IMR-90 (cell line): ENCODE measurements around the gene PDXK. TPM values are rescaled to one million over a fixed set of nuclear protein-coding genes. Genes with fewer than 3 reads are reported as not detected.

Experiments used
- ATAC-seq: fragments of 200-7000 bp; cut with Tn5 transposase; 2 replicates; pipeline ENCODE4 v1.9.1; 2020; ENCODE audit warnings: low read depth, mild to moderate bottlenecking, moderate library complexity
- BruUV-seq: library from RNA; stranded (reverse); fragments of 400-500 nt; replicated peaks from 2 replicates; lab custom pipeline; 2021; lab: Mats Ljungman, UMichigan
- CTCF ChIA-PET: fragments of 300-600 bp; formaldehyde crosslinking; extraction: SDS; loops from one replicate; lab custom pipeline; 2021; ENCODE audit warnings: antibody characterized with exemption; lab: Yijun Ruan, JAX
- POLR2A ChIA-PET: fragments of 300-600 bp; sonication (Branson Sonifier 250); formaldehyde crosslinking; loops from one replicate; lab custom pipeline; 2022; ENCODE audit warnings: antibody characterized with exemption; ENCODE audit not compliant: unreplicated experiment; lab: Charles Lee
- DNase-seq: peaks from one replicate; pipeline ENCODE4 v3.0.0; 2013
- H2AFZ ChIP-seq: replicated peaks from 2 replicates; pipeline ENCODE3; 2013; ENCODE audit warnings: low read length, mild to moderate bottlenecking; ENCODE audit not compliant: poor library complexity
- H2AK5ac ChIP-seq: 2 replicates; pipeline ENCODE4 v1.6.1; 2013; ENCODE audit warnings: low read depth, low read length, inconsistent platforms
- H2AK9ac ChIP-seq: replicated peaks from 2 replicates; pipeline ENCODE3; 2013; ENCODE audit warnings: mild to moderate bottlenecking, low read depth, low read length, moderate library complexity; ENCODE audit not compliant: poor library complexity
- H2BK120ac ChIP-seq: 2 replicates; pipeline ENCODE4 v1.6.1; 2013; ENCODE audit warnings: low read depth, low read length, inconsistent platforms
- H2BK15ac ChIP-seq: 3 replicates; pipeline ENCODE4 v1.6.1; 2013; ENCODE audit warnings: low read depth, low read length, inconsistent platforms
- H2BK20ac ChIP-seq: 2 replicates; pipeline ENCODE4 v1.6.1; 2013; ENCODE audit warnings: low read depth, mild to moderate bottlenecking, inconsistent platforms, low read length, moderate library complexity
- H2BK5ac ChIP-seq: 2 replicates; pipeline ENCODE4 v1.6.1; 2013; ENCODE audit warnings: mild to moderate bottlenecking, low read depth, low read length, inconsistent platforms; ENCODE audit not compliant: poor library complexity, severe bottlenecking
- H3K14ac ChIP-seq: replicated peaks from 2 replicates; pipeline ENCODE4 v1.6.1; 2013; ENCODE audit warnings: low read depth, low read length, inconsistent platforms
- H3K18ac ChIP-seq: 2 replicates; pipeline ENCODE4 v1.6.1; 2013; ENCODE audit warnings: low read depth, low read length, control low read depth
- H3K23ac ChIP-seq: 2 replicates; pipeline ENCODE4 v1.6.1; 2013; ENCODE audit warnings: low read depth, low read length, inconsistent platforms
- H3K27ac ChIP-seq: 2 replicates; pipeline ENCODE4 v1.5.1; 2013; ENCODE audit warnings: mild to moderate bottlenecking, control low read depth, low read length; ENCODE audit not compliant: insufficient read depth
- H3K27me3 ChIP-seq: 2 replicates; pipeline ENCODE4 v1.6.1; 2013; ENCODE audit warnings: low read length; ENCODE audit not compliant: control insufficient read depth, insufficient read depth
- H3K36me3 ChIP-seq: 2 replicates; pipeline ENCODE4 v1.6.1; 2013; ENCODE audit warnings: low read length, mixed read lengths; ENCODE audit not compliant: control insufficient read depth, insufficient read depth
- H3K4ac ChIP-seq: 2 replicates; pipeline ENCODE4 v1.6.1; 2013; ENCODE audit warnings: low read depth, low read length, inconsistent platforms
- H3K4me1 ChIP-seq: 2 replicates; pipeline ENCODE4 v1.6.1; 2013; ENCODE audit warnings: low read length, mixed read lengths; ENCODE audit not compliant: control insufficient read depth, insufficient read depth
- H3K4me2 ChIP-seq: 2 replicates; pipeline ENCODE4 v1.6.1; 2013; ENCODE audit warnings: low read depth, mild to moderate bottlenecking, control low read depth, low read length, moderate library complexity
- H3K4me3 ChIP-seq: 2 replicates; pipeline ENCODE4 v1.5.1; 2013; ENCODE audit warnings: low read depth, mild to moderate bottlenecking, control low read depth, low read length, moderate library complexity; ENCODE audit not compliant: insufficient read depth
- H3K56ac ChIP-seq: 2 replicates; pipeline ENCODE4 v1.6.1; 2013; ENCODE audit warnings: low read length, inconsistent platforms; ENCODE audit not compliant: insufficient read depth; ENCODE audit errors: extremely low read depth
- H3K79me1 ChIP-seq, 2 experiments: 2 replicates each; pipeline ENCODE4 v1.6.1; 2013; ENCODE audit warnings: low read length in 2 of 2, inconsistent platforms in 1 of 2, low read depth in 1 of 2
- H3K9ac ChIP-seq: 2 replicates; pipeline ENCODE4 v1.6.1; 2013; ENCODE audit warnings: low read depth, low read length, control low read depth
- H3K9me1 ChIP-seq: 2 replicates; pipeline ENCODE4 v1.6.1; 2013; ENCODE audit warnings: low read length, inconsistent platforms; ENCODE audit not compliant: insufficient read depth
- H3K9me3 ChIP-seq: 2 replicates; pipeline ENCODE4 v1.6.1; 2013; ENCODE audit warnings: low read length; ENCODE audit not compliant: control insufficient read depth, insufficient read depth
- H4K20me1 ChIP-seq: 2 replicates; pipeline ENCODE4 v1.6.1; 2013; ENCODE audit warnings: low read length, inconsistent platforms; ENCODE audit not compliant: insufficient read depth
- H4K5ac ChIP-seq: 2 replicates; pipeline ENCODE4 v1.6.1; 2013; ENCODE audit warnings: mild to moderate bottlenecking, low read depth, low read length, control low read depth
- H4K8ac ChIP-seq, 2 experiments: 2 replicates each; pipeline ENCODE4 v1.6.1; 2013; ENCODE audit warnings: low read depth in 2 of 2, low read length in 2 of 2, control low read depth in 1 of 2, inconsistent platforms in 1 of 2
- H4K91ac ChIP-seq: 2 replicates; pipeline ENCODE4 v1.6.1; 2013; ENCODE audit warnings: low read depth, low read length, inconsistent platforms; ENCODE audit not compliant: insufficient read depth
- MXI1 ChIP-seq: IDR thresholded peaks from 2 replicates; pipeline ENCODE4 v1.6.1; 2012; ENCODE audit warnings: low read depth, mild to moderate bottlenecking, low read length, moderate library complexity, borderline replicate concordance
- WGBS, 2 experiments: methylation state at CpG; one replicate each; pipeline versions ENCODE4 v1.1.5 to v1.1.7; 2013; ENCODE audit warnings: missing lambda C conversion rate in 2 of 2; ENCODE audit not compliant: insufficient read length in 1 of 2; ENCODE audit errors: extremely low coverage in 2 of 2; 5-methylcytosine and 5-hydroxymethylcytosine counted together
- dilution Hi-C: fragments of 300-500 bp; cut with HindIII; formaldehyde crosslinking; loops from one replicate; pipeline ENCODE4 v1.14.3; 2018; ENCODE audit warnings: low sequenced_read_pairs; ENCODE audit not compliant: unreplicated experiment
- in situ Hi-C: fragments of 300-500 bp; cut with MboI; formaldehyde crosslinking; loops from 3 replicates; pipeline ENCODE4 v1.14.3; 2019; ENCODE audit warnings: low sequenced_read_pairs, inconsistent platforms, mixed read lengths
- intact Hi-C: fragments of 100-400 bp; cut with micrococcal nuclease; formaldehyde crosslinking; loops from 2 replicates; pipeline ENCODE4 v1.10.0; 2022
- polyA plus RNA-seq, 3 experiments: library from polyadenylated mRNA; depleted of rRNA; stranded (reverse); fragments of >200 nt; gene quantifications; 2 replicates each; pipeline ENCODE4 v1.2.3, GENCODE V29; 2012; ENCODE audit warnings: low replicate concordance in 1 of 3
- total RNA-seq: library from RNA; depleted of rRNA; stranded (reverse); fragments of >200 nt; gene quantifications from 2 replicates; pipeline ENCODE4 v1.2.3, GENCODE V29; 2012

Gene PDXK
- total and polyA plus RNA-seq, 2 of the 4 experiments (the other 2 are of a cell fraction) = 155 to 312 TPM

- Histone ChIP-seq H3K9me1 (peaks cover 2% of the 10 kb centered on the region), H4K91ac (no peak overlapping the region), H4K5ac (no peak overlapping the region), H3K79me1 (peaks cover 0 to 6% of the 10 kb centered on the region in 2 experiments; a peak in 1 of 4 replicates), H3K4me2 (no peak overlapping the region), H3K9ac (no peak overlapping the region), H2BK120ac (no peak overlapping the region), H3K36me3 (peaks cover 46% of the 10 kb centered on the region), H3K27ac (no peak overlapping the region), H3K4me3 (no peak overlapping the region), H3K56ac (no peak overlapping the region), H3K23ac (no peak overlapping the region), H2AK9ac (no peak overlapping the region), H3K14ac (no peak overlapping the region), H2BK15ac (no peak overlapping the region), H4K20me1 (0 out of 2 replicates have a peak, but pooled peaks cover 4% of the 10 kb centered on the region), H3K4me1 (peaks cover 8% of the 10 kb centered on the region; the same call in 1 of the 2 replicates), H3K9me3 (peaks cover 3% of the 10 kb centered on the region; the same call in 1 of the 2 replicates), H4K8ac (no peak overlapping the region), H3K27me3 (no peaks in the 10 kb centered on the region), H3K4ac (no peak overlapping the region), H2BK20ac (no peak overlapping the region), H2AK5ac (no peak overlapping the region), H3K18ac (no peak overlapping the region), H2AFZ (no peak overlapping the region), H2BK5ac (no peak overlapping the region)
- BruUV-seq = no TSS peak
- DNase-seq = no peak
- ATAC-seq = no peak
- intact Hi-C loops = no loop called here
- ChIA-PET POLR2A (no interaction called here), CTCF (interaction anchor here (0.6 kb wide), 1 partner anchor 37 kb away, joined by 4 read pairs; no protein-coding TSS in a partner anchor)
- TF ChIP-seq MXI1 = no peak
- in situ Hi-C loops = no loop called here
- dilution Hi-C loops = no loop called here
- WGBS, 2 experiments = 90% methylated on average over 7 of the region's 18 CpGs; no CpG with 5 or more reads in 1 of the 2 experiments
These were observed 43.0 kb downstream of the PDXK start for GRCh38 chr21:43761886-43762285.
